IPS-18c (cell line): ENCODE data around the gene SPATS1.
"Not testable (repeated sequence)": the region's sequence is repeated elsewhere in the genome, so short reads cannot be mapped to it uniquely, and the experiment has no call there.

Source experiments
- H3K4me3 ChIP-seq: 2 replicates; pipeline ENCODE4 v1.7.0; 2013; ENCODE audit warnings: low read depth, mild to moderate bottlenecking, low read length, moderate library complexity; ENCODE audit not compliant: insufficient read depth
- H3K9me3 ChIP-seq: one replicate; pipeline ENCODE4 v1.6.1; 2013; ENCODE audit warnings: mild to moderate bottlenecking, low read length, moderate library complexity; ENCODE audit not compliant: control insufficient read depth, insufficient read depth

The SPATS1 gene

GRCh38 chr6:44333942-44334341 is 8.5 kb upstream of the SPATS1 start:
- Histone ChIP-seq H3K9me3 (no peaks in the 10 kb centered on the region), H3K4me3 (no peak overlapping the region)

DNA sequence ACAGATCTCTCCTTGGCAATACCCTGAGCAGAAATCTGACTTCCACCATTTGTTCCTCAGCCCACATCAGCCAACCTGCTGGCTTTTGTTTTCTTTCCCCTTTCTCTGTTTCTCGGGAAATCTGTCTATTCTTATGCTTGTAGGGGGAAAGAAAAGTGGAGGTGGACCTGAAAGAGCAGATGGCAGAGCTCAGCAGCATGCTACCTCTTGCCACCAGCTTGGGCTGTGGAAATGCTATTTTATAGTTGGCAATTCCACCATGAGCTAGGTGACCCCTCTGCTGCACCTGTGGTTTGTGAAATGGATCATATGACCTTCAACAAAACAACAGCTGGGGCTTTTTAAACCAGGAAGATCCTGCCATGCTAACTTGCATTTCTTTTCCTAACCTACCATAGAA is 6.8 kb upstream of the SPATS1 start:
- Histone ChIP-seq H3K4me3 (no peak overlapping the region), H3K9me3 (no peaks in the 10 kb centered on the region)

DNA sequence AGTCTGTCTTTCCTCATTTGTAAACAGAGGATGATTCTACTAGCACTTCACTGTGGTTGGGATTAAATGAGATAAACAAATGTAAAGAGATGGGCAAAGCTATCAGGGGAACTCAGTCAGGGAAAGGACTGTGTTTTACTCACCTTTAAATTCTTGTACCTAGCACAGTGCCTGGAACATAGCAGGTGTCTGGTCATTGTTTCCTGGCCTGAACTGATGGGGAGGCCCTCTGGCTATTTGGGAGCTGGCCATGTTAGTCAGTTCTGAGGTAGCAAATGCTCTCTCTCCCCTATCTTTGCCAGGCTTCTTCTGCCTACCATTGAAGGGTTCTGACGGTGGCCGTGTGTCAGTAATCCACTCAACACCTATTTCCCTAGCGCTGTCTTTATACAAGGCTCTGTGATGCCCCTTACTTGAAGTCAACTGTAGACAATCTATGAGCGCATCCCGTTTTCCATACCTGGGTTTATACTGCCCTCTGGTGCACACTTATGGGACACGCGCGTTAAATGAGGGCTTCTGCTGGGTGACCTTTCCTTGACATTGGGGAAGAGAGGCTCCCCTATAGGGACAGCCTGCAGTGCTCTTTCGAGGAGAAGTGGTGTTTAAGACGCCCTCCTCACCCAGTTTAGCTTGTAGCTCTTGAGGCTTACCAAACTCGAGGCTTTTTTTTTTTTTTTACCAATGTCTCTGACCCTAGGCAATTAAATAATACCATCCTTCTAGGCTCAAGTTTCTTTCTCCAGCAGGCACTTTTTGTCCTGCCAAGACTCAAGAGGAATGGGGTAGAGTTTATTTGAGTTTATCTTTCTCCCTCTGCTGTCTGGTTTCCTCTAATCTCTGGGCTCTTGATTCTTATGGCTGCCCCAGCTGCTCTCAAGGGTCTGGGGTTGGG is 4.0 kb upstream of the SPATS1 start:
- H3K4me3 ChIP-seq: no peak overlapping the region
- no peaks in the 10 kb centered on the region for H3K9me3 ChIP-seq

GRCh38 chr6:44339301-44339700 is 3.1 kb upstream of the SPATS1 start:
- Histone ChIP-seq H3K4me3 (no peak overlapping the region), H3K9me3 (no peaks in the 10 kb centered on the region)

- H3K4me3 ChIP-seq: no peak overlapping the region
These were observed 2.5 kb upstream of the SPATS1 start for GRCh38 chr6:44339763-44340625.

DNA sequence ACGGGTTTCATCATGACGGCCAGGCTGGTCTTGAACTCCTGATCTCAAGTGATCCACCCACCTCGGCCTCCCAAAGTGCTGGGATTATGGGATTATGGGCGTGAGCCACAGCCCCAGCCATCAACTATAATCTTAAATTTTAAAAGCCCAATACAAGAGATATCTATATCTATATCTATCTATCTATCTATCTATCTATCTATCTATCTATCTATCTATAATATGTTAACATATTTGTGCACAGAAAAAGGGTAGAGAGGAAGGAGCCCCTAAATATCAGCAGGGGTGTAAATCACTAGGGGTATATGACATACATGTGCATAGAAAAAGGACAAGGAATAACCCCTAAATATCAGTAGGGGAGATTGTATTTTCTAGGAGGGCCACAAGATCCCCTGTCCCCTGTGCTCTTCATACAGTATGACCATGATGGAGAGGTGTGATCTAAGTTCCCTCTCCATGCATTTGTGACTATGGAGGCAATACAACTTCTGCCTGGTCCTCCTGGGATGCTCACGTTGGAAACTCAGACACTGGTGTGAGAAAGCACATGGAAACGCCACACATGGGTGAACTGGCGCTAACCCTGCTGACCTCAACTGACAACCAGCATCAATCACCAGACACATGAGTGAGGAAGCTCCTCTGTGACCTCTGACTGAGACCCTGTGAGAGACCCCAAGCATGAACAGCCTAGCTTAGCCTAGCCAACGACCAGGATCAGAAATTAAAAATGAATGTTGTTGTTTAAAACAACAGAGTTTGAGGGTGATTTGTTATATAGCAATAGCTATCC is 1.2 kb upstream of the SPATS1 start:
- no peak overlapping the region for H3K4me3 ChIP-seq
- no peaks in the 10 kb centered on the region for H3K9me3 ChIP-seq

More at GRCh38 chr6:44339763-44340625, 2.5 kb upstream of the SPATS1 start:
- no peaks in the 10 kb centered on the region for H3K9me3 ChIP-seq

DNA sequence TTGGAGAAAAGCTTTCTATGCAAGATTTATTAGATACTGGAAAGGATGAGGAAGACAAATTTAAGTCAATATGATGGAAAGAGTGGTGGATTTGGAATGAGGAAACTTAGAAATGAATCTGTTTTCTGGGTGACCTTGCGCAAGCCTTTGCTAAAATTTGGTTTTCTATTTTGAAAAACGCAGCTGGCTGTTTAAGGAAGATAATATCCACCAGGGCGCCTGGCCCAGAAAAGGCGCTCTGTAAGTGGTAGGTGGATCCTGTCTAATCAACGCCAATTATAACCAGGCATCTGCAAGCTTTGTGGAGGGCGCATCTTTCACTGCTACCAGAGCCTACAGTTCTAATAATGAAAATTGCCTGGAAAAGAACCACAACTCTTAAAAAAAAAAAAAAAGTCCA is 398 bp upstream of the SPATS1 start:
- H3K4me3 ChIP-seq: no peak overlapping the region
- H3K9me3 ChIP-seq: no peaks in the 10 kb centered on the region

GRCh38 chr6:44346818-44347217 is 4.4 kb downstream of the SPATS1 start:
- not testable (repeated sequence) for H3K4me3 ChIP-seq, H3K9me3 ChIP-seq

DNA sequence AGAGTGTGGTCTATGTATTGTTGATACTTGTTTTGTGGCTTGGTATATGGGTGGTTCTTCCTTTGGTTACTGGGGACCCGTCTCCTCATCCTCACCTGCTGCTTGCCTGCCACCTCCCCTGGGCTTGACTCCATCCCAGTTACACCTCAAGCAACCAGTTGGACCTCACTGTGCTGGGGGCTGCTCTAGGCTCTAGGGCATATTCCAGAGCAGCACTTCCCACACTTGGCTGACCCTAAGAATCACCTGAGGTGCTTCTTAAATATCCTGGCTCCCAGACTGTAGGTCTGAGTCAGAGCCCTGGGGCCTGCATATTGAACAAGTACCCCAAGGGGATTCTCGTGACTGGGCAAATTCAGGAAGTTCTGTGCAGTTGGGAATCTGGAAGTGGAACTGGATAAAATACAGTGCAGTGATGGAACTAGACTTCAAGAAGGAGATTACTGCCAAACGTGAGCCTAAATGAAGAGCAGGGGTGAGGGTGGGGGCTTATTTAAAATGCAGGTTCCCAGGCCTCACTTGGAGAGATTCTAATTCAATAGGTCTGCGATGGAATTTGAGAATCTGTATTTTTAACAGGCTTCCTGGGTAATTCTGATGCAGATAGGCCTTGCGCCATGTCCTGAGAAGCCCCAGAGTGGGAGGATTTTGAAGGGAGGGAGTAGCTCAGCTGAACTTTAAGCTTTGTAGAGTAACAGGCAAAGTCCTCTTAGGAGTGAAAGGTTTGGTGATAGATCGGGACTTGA is 7.6 kb downstream of the SPATS1 start:
- H3K4me3 ChIP-seq: no peak overlapping the region
- no peaks in the 10 kb centered on the region for H3K9me3 ChIP-seq

- H3K4me3 ChIP-seq, H3K9me3 ChIP-seq: not testable (repeated sequence)
These were observed 8.2 kb downstream of the SPATS1 start for GRCh38 chr6:44350650-44350994.

DNA sequence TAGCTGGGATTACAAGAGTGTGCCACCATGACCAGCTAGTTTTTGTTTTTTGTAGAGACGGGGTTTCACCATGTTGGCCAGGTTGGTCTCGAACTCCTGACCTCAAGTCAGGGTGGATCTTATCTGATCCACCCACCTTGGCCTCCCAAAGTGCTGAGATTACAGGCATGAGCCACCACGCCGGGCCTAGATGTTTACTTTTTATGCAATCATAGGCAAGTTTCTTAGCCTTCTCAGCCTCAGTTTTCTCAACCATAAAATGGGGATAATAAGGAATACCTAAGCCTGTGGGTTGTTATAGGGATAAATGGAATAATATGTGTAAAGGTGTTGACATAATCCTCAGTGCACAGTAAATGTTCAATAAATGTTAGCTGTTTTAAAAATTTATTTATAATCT is 9.8 kb downstream of the SPATS1 start:
- Histone ChIP-seq H3K4me3 (no peak overlapping the region), H3K9me3 (no peaks in the 10 kb centered on the region)

DNA sequence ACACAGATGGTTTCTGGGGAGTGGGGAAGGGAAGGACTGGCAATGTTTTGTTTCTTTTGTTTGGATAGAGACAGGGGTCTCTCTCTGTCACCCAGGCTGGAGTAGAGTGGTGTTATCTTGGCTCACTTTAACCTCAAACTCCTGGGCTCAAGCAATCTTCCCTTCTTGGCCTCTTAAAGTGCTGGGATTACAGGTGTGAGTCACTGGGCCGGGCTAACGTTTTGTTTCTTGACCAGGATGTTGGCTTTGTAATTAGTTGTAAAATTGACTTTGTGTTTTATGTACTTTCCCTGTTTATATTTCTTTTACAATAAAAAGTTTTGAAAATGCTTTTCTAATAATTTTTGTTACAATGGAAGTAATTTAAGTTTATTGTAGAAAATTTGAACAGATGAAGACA is 10.9 kb downstream of the SPATS1 start:
- H3K9me3 ChIP-seq: no peaks in the 10 kb centered on the region
- H3K4me3 ChIP-seq: no peak overlapping the region

DNA sequence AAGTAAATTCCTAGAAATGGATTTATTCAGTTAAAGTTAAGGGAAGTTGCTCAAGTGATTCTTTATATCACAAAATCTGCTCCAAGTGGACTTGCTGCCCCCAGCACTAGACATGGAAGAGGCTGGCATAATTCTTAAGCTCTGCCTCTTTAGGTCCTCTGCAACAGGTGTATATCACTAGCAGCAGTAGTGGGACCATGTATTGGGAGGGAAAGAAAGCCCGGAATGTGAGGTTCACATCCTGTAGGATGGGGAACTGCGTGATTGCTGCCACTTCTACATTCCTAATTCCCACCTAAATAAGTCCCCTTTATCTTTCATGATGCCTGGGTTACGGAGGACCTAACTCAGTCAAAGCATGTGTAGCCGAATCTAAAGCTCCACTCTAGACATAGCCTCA is 13.2 kb downstream of the SPATS1 start:
- no peak overlapping the region for H3K4me3 ChIP-seq
- H3K9me3 ChIP-seq: no peaks in the 10 kb centered on the region

- no peak overlapping the region for H3K4me3 ChIP-seq
- H3K9me3 ChIP-seq: no peaks in the 10 kb centered on the region
These were observed 14.0 kb downstream of the SPATS1 start for GRCh38 chr6:44356487-44356886.

GRCh38 chr6:44359973-44360372 is 17.5 kb downstream of the SPATS1 start:
- H3K9me3 ChIP-seq: no peaks in the 10 kb centered on the region
- no peak overlapping the region for H3K4me3 ChIP-seq

GRCh38 chr6:44361947-44362346 is 19.5 kb downstream of the SPATS1 start:
- Histone ChIP-seq H3K4me3 (no peak overlapping the region), H3K9me3 (no peaks in the 10 kb centered on the region)

DNA sequence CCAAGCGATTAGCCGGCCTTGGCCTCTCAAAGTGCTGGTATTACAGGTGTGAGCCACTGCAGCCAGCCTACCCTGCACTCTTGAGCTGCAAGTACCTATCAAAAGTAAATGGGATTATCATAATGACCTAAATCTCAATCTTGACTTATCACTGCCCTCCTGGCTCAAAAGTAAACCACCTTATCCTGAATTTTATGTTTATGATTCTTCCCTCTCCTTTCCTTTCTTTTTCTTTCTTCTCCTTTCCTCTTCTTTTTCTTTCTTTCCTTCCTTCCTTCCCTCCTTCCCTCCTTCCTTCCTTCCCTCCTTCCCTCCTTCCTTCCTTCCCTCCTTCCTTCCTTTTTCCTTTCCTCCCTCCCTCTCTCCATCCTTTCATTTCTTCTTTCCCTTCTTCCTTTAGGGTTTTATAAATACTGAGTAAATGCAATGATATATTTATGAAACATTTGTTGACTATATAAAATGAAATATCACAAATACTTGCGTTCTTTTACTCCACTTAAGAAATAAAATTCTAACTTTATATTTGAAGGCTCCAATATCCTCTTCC is 21.0 kb downstream of the SPATS1 start:
- no peaks in the 10 kb centered on the region for H3K9me3 ChIP-seq

More for the DNA sequence above, 21.0 kb downstream of the SPATS1 start:
- no peak overlapping the region for H3K4me3 ChIP-seq
